Measurements from ENCODE around the gene CNTFR.

GRCh38 chr9:34524349-34524748 lies 65.2 kb downstream of the CNTFR start:
- TF ChIP-seq CTCF (IDR thresholded peaks at IDR 0.05) (no peak), EZH2 (IDR thresholded peaks at IDR 0.05) (no peak), EZH2phosphoT487 (IDR thresholded peaks at IDR 0.05) (no peak)

Data from neural progenitor cell (in vitro differentiated cells).